Activated T-helper 2 cell treated with anti-CD3 and anti-CD28 coated beads, Interferon-gamma antibody, Interleukin-2, Interleukin-4, amounts not matched to agents 10 μg/mL and 5 μg/mL and 100 μg/mL, durations not matched to agents 14 hours and 24 hours and 36 hours (primary cell): ENCODE results near the gene LIPC. TPM values are rescaled to one million over a fixed set of nuclear protein-coding genes. Genes with fewer than 3 reads are reported as not detected.
A peak's percentile ranks its signal among the peaks of the same experiment; 100 is the strongest.

Experiments
- DNase-seq: peaks from one replicate; pipeline ENCODE4 v3.0.0; 2021; ENCODE audit warnings: low spot score
- H3K27ac Mint-ChIP-seq: one replicate; pipeline ENCODE4 v1.8.0; 2021; ENCODE audit warnings: mixed read lengths
- H3K27me3 Mint-ChIP-seq: one replicate; pipeline ENCODE4 v1.8.0; 2021; ENCODE audit warnings: low read depth, mixed read lengths
- H3K36me3 Mint-ChIP-seq: one replicate; pipeline ENCODE4 v1.8.0; 2021; ENCODE audit warnings: low read depth, mixed read lengths
- H3K4me1 Mint-ChIP-seq: one replicate; pipeline ENCODE4 v1.8.0; 2021; ENCODE audit warnings: low read depth, mixed read lengths
- H3K4me3 Mint-ChIP-seq: one replicate; pipeline ENCODE4 v1.8.0; 2021; ENCODE audit warnings: low read depth, mild to moderate bottlenecking, moderate library complexity, mixed read lengths
- H3K9me3 Mint-ChIP-seq: one replicate; pipeline ENCODE4 v1.8.0; 2021; ENCODE audit warnings: mixed read lengths
- intact Hi-C: fragments of 100-400 bp; cut with micrococcal nuclease; formaldehyde crosslinking; loops from one replicate; pipeline ENCODE4 v1.15.1; 2023
- total RNA-seq: library from RNA; stranded (reverse); gene quantifications from 2 replicates; pipeline ENCODE4 v1.2.3, GENCODE V29; 2022

LIPC gene
- total RNA-seq, 1 donor from 2014 or later, result 1.7 TPM

DNA sequence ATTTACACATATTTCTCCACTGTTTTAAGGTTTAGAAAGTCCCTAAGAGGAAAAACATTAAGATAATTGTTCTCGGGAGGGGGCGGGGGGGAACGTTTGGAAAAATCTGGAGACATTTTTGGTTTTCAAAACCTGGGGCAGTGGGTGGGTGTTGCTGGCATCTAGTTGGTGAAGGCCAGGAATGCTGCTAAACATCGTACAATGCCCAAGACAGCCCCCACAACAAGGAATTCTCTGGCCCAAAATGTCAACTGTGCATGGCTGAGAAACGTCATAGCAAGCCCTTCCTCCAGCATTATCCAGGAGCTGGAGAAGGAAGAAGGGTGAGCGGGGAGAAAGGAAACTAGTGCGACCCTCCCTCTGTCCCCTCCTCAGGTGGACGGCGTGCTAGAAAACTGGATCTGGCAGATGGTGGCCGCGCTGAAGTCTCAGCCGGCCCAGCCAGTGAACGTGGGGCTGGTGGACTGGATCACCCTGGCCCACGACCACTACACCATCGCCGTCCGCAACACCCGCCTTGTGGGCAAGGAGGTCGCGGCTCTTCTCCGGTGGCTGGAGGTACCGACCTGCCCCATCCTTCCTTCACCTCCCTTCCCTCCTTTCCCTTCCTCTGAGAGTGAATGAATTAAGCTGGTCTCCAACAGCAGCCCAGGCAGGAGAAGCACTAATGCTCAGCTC is 109.8 kb downstream of the LIPC start:
- Mint-ChIP-seq H3K4me3 (no peak overlapping the region), H3K9me3 (no peaks in the 10 kb centered on the region), H3K27me3 (no peaks in the 10 kb centered on the region), H3K27ac (no peak overlapping the region), H3K36me3 (peaks cover 2% of the 10 kb centered on the region), H3K4me1 (peaks cover 22% of the 10 kb centered on the region)
- DNase-seq, result no peak
- intact Hi-C loops, result loop anchor here (10.0 kb wide), 1 partner anchor 267 kb away; no protein-coding TSS in a partner anchor

DNA sequence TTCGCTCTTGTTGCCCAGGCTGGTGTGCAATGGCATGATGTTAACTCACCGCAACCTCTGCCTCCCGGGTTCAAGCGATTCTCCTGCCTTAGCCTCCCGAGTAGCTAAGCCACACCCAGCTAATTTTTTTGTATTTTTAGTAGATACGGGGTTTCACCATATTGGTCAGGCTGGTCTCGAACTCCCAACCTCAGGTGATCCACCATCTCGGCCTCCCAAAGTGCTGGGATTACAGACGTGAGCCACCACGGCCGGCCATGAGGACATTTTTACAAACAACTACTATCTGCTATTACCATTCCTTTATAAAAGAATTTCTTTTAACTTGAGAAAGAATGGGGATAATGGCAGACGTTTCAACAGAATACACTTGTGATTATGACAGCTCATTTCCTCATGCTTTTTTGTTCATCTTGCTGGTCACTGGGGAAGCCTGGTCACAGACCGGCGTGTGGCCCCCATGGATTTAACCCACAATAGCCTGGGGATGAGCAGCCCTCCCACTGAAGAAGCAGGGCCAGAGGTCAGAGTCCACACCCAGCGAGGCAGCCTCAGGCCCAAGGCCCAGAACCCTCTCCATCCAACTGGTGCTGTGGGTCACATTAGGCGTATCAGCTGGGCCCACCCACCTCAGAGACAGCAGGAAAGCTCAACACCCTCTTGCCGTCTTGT is 112.0 kb downstream of the LIPC start:
- Mint-ChIP-seq H3K4me1 (peaks cover 30% of the 10 kb centered on the region), H3K36me3 (peaks cover 3% of the 10 kb centered on the region), H3K27me3 (no peaks in the 10 kb centered on the region), H3K4me3 (no peak overlapping the region), H3K27ac (no peak overlapping the region), H3K9me3 (no peaks in the 10 kb centered on the region)
- intact Hi-C loops, result loop anchor here (2.0 to 10.0 kb wide), 3 partner anchors 27 to 269 kb away; no protein-coding TSS in a partner anchor
- no peak for DNase-seq

DNA sequence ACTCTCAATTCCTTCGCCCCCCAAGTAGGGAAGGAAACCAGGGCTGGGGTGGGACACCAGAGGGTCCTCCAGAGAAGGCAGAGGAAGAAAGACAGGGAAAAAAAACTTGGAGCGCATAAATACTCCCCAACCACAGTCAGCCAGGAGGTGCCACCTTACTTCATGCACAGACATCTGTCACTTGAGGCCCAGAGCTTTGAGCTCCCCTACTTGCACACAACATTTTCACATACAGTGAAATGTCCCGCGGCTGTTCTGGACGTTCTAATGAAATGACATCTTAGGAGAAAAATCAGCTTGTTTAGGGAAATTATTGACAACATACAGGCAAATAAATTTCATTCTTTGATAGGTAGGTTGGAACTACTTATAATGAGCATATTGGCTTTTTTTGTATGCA is 113.0 kb downstream of the LIPC start:
- Mint-ChIP-seq H3K9me3 (no peaks in the 10 kb centered on the region), H3K27ac (peak overlapping the region; percentile 97), H3K36me3 (peaks cover 3% of the 10 kb centered on the region), H3K4me3 (no peak overlapping the region), H3K4me1 (peaks cover 30% of the 10 kb centered on the region), H3K27me3 (no peaks in the 10 kb centered on the region)
- intact Hi-C loops, result loop anchor here (1.0 to 10.0 kb wide), 6 partner anchors 28 to 270 kb away; no protein-coding TSS in a partner anchor
- no peak for DNase-seq

- peak; percentile 64 for DNase-seq
- H3K27ac Mint-ChIP-seq, result peak overlapping the region; percentile 97
- peaks cover 3% of the 10 kb centered on the region for H3K36me3 Mint-ChIP-seq
- H3K4me1 Mint-ChIP-seq, result peaks cover 38% of the 10 kb centered on the region
- no peak overlapping the region for H3K4me3 Mint-ChIP-seq
- intact Hi-C loops, result loop anchor here (1.0 to 10.0 kb wide), 6 partner anchors 29 to 271 kb away; no protein-coding TSS in a partner anchor
- H3K9me3 Mint-ChIP-seq, result no peaks in the 10 kb centered on the region
- H3K27me3 Mint-ChIP-seq, result no peaks in the 10 kb centered on the region
Observed at GRCh38 chr15:58545307-58546065, 113.7 kb downstream of the LIPC start.

DNA sequence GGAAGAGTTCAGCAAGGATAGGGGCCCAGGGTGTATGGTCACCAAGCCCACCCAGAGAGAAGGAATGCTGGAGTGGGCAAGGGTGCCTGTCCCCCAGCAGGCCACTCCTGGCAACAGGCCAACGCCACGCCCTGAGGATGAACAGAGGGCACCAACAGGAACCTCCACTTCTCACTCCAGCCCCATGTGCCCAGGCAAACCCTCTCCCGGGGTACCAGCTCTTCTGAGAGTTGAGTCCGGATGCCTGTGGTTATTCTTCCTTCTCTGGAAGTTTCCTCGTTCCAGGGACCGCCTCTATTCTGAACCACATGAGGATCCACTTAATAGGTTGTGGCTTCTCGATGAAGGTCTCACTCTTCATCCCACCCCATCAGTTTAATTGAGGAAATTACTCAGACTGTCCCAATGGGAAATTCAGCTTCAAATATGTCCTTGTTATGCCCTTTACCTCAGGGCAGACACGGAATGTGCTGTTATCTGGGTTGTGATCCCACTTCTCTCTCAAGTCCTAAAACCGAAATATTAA is 114.3 kb downstream of the LIPC start:
- intact Hi-C loops, result loop anchor here (5.0 to 10.0 kb wide), 3 partner anchors 74 to 271 kb away; no protein-coding TSS in a partner anchor
- Mint-ChIP-seq H3K4me1 (peaks cover 41% of the 10 kb centered on the region), H3K9me3 (no peaks in the 10 kb centered on the region), H3K36me3 (peaks cover 3% of the 10 kb centered on the region), H3K4me3 (no peak overlapping the region), H3K27ac (peak overlapping the region; percentile 97), H3K27me3 (no peaks in the 10 kb centered on the region)
- no peak for DNase-seq

DNA sequence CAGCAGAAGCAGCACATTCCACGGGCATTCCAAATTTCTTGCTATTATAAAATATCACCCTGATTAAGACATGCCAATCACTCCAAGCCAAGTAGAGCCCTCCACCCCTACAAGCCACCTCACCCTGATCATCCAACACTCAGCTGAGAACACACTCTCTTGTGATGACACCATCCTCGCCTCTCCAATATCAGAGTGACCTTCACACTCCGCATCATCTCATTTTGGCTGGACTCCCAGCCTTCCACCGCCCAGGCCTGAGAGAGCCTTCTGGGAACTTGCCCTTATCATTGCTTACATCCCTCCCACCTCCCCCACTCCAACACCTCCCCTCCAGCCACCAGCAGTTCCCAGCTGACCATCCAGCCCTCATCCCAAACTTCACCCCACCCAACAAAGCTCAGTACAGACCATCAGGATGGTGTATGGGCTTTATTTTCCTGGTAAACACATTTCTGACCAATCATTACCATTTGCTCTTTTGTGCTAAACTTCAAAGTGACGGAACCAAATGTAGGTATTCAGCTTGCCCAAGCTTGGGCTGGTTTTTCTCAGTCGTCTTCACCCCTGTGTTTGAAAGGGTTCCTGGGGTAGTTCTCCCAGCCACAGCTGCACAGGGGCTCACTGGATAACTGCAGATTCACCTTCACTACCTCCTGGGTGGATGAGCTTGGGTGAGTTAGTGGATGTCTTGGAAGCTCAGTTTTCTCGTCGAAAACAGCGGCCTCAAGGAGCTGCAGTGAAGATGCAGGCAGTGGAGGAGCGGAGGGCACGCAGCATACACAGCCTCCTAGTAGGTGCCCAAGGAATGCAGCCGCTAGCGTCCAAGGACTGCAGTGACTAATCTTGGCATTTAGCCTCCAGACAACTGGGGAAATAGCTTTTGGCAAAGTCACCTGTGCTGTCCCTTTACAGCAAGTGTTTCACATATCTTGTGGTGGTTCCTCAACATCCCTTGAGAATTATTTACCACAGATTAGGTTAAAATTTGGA is 115.1 kb downstream of the LIPC start:
- no peaks in the 10 kb centered on the region for H3K9me3 Mint-ChIP-seq
- peaks cover 3% of the 10 kb centered on the region for H3K36me3 Mint-ChIP-seq
- peaks cover 49% of the 10 kb centered on the region for H3K4me1 Mint-ChIP-seq
- no peaks in the 10 kb centered on the region for H3K27me3 Mint-ChIP-seq
- H3K4me3 Mint-ChIP-seq, result no peak overlapping the region
- H3K27ac Mint-ChIP-seq, result peak overlapping the region; percentile 97
- intact Hi-C loops, result loop anchor here (5.0 to 10.0 kb wide), 3 partner anchors 75 to 272 kb away; no protein-coding TSS in a partner anchor
- no peak for DNase-seq

DNA sequence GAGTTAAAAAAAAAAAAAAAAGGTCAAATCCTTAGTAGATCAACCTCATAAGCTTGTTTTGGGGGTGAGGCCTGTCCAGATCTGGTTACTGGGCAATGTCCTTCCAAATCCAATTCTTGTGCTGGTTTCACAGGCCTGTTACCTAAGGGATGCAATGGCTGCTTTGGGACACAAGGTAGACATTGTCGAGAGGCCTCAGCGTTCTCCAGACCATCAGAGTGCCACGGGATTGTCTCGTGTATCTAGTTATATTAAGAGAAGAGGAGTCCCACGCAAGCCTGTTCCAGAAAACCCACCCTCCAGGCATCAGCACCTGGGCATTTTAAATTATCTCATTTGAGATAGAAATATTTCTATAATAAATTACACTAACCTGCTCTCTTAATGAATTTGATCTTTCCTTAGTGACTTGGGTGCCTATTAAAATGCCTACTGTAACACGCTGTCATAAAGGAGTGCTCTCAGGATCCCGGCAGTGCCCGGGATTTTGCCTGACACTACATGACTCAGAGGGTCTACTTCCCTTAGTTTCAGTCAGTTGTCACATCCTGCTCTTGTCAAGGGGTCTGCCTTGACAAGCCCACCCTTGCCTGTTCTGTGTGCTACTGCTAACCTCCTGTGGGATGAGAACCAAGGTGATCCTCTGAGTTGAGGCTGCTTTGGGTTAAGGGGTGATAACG is 116.0 kb downstream of the LIPC start:
- intact Hi-C loops, result loop anchor here (5.0 to 10.0 kb wide), 3 partner anchors 75 to 273 kb away; no protein-coding TSS in a partner anchor
- Mint-ChIP-seq H3K27ac (peak overlapping the region; percentile 21), H3K4me3 (no peak overlapping the region), H3K9me3 (no peaks in the 10 kb centered on the region), H3K27me3 (no peaks in the 10 kb centered on the region), H3K36me3 (peaks cover 3% of the 10 kb centered on the region), H3K4me1 (peaks cover 56% of the 10 kb centered on the region)
- DNase-seq, result no peak

GRCh38 chr15:58548308-58549012 is 116.7 kb downstream of the LIPC start:
- no peak for DNase-seq
- Mint-ChIP-seq H3K27me3 (no peaks in the 10 kb centered on the region), H3K4me1 (peaks cover 59% of the 10 kb centered on the region), H3K4me3 (no peak overlapping the region), H3K27ac (peak overlapping the region; percentile 21), H3K36me3 (peaks cover 3% of the 10 kb centered on the region), H3K9me3 (no peaks in the 10 kb centered on the region)
- intact Hi-C loops, result loop anchor here (5.0 to 10.0 kb wide), 3 partner anchors 76 to 274 kb away; no protein-coding TSS in a partner anchor

DNA sequence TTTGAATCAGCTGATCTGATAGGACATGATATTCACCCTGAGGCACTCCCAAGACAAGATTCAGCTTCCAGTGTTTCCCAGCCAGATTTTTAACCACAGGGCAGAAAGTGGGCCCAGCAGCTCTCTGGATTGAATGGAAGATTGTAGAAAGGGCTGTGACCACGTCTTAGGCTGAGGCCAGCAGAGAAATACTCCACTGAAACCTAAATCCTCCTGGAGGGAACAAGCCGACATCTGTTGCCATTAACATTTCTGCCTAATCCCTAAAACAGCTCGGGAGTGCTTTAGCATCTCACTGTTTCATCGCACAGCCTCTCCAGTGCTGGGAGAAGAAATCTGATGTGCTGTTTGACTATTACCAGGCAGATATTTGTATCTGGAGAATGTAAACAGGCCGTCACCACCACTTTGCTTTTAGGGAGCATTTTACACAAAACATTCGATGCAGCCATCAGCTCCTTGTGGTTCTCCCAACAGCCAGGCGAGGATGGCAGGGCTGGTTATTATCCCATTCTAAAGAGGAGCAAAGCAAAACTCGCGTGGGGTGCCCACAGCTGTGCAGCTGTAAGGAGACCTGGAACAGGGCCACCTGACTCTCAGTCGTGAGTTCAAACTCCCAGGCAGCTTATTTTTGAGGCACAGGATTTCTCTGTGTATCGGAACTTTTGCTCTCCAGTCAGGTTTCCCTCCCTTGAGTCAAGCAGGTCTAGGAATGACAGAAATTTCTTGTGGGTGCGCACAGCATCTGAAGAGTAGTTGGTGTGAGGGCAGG is 117.4 kb downstream of the LIPC start:
- no peaks in the 10 kb centered on the region for H3K27me3 Mint-ChIP-seq

DNA sequence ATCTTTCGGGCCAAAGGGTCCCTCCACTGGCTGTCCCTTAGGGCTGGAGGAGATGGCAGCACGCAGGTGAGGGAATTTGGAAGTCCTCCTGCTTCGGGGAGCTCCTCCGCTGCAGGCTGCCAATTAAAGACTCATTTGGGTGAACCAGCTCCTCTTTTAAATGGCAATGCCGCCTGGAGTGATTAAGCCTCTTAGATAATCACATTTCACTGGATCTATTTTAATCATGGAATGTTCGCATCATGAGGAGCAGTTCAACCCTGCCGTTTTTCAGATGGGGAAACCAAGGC is 117.9 kb downstream of the LIPC start:
- intact Hi-C loops, result loop anchor here (5.0 to 10.0 kb wide), 4 partner anchors 77 to 275 kb away; partner anchors contain the start of gene MINDY2
- Mint-ChIP-seq H3K4me3 (no peak overlapping the region), H3K36me3 (peaks cover 3% of the 10 kb centered on the region), H3K27me3 (no peaks in the 10 kb centered on the region), H3K4me1 (peaks cover 58% of the 10 kb centered on the region), H3K27ac (no peak overlapping the region), H3K9me3 (no peaks in the 10 kb centered on the region)
- no peak for DNase-seq

More for the DNA sequence above, 117.4 kb downstream of the LIPC start:
- Mint-ChIP-seq H3K4me1 (peaks cover 61% of the 10 kb centered on the region), H3K9me3 (no peaks in the 10 kb centered on the region), H3K4me3 (no peak overlapping the region), H3K27ac (no peak overlapping the region), H3K36me3 (peaks cover 3% of the 10 kb centered on the region)
- no peak for DNase-seq
- intact Hi-C loops, result loop anchor here (5.0 to 10.0 kb wide), 3 partner anchors 77 to 274 kb away; no protein-coding TSS in a partner anchor
